ENCODE data around the gene GMPPA. TPM values are rescaled to one million over a fixed set of nuclear protein-coding genes. Genes with fewer than 3 reads are reported as not detected.

GMPPA gene
- polyA plus RNA-seq, 1 donor (not counting 4 experiments of a cell fraction or from before 2014, with no cell fraction given) = 50.6 TPM

- no peak for FAIRE-seq
Observed at GRCh38 chr2:219556413-219556812, 57.7 kb downstream of the GMPPA start.

More at GRCh38 chr2:219556413-219556812, 57.7 kb downstream of the GMPPA start:
- H3K9me3 ChIP-seq (ENCODE audit: control insufficient read depth, low read depth, low read length) = no peaks in the 10 kb centered on the region
- H3K36me3 ChIP-seq (ENCODE audit: control insufficient read depth in 2 of 2, extremely low read depth in 1 of 2, insufficient read depth in 2 of 2, low read length in 2 of 2) = no peaks in the 10 kb centered on the region
- H4K20me1 ChIP-seq (ENCODE audit: control insufficient read depth, extremely low read depth, insufficient read depth, low read length) = no peaks in the 10 kb centered on the region
- TF ChIP-seq, protein P1, sequence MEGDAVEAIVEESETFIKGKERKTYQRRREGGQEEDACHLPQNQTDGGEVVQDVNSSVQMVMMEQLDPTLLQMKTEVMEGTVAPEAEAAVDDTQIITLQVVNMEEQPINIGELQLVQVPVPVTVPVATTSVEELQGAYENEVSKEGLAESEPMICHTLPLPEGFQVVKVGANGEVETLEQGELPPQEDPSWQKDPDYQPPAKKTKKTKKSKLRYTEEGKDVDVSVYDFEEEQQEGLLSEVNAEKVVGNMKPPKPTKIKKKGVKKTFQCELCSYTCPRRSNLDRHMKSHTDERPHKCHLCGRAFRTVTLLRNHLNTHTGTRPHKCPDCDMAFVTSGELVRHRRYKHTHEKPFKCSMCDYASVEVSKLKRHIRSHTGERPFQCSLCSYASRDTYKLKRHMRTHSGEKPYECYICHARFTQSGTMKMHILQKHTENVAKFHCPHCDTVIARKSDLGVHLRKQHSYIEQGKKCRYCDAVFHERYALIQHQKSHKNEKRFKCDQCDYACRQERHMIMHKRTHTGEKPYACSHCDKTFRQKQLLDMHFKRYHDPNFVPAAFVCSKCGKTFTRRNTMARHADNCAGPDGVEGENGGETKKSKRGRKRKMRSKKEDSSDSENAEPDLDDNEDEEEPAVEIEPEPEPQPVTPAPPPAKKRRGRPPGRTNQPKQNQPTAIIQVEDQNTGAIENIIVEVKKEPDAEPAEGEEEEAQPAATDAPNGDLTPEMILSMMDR (optimal IDR thresholded peaks at IDR 0.05 in 1 of 3, IDR thresholded peaks at IDR 0.05 in 1 of 3, conservative IDR thresholded peaks at IDR 0.05 in 1 of 3; ENCODE audit: extremely low read depth in 1 of 3, insufficient read depth in 2 of 3, low read length in 3 of 3) = no peak
- TF ChIP-seq EZH2 (IDR thresholded peaks at IDR 0.05; ENCODE audit: low read length) = no peak
- H3K4me1 ChIP-seq (ENCODE audit: control insufficient read depth, extremely low read depth, insufficient read depth, low read length) = no peaks in the 10 kb centered on the region
- no peaks in the 10 kb centered on the region for H3K79me2 ChIP-seq (ENCODE audit: control insufficient read depth, insufficient read depth, low read length)
- no peak overlapping the region for H3K9ac ChIP-seq (ENCODE audit: control insufficient read depth, extremely low read depth, insufficient read depth, low read length)
- no peak overlapping the region for H3K4me3 ChIP-seq (ENCODE audit: control insufficient read depth in 2 of 3, extremely low read depth in 1 of 3, insufficient read depth in 2 of 3, low read depth in 1 of 3, low read length in 3 of 3)
- H2AFZ ChIP-seq (ENCODE audit: control insufficient read depth, low read length) = no peak overlapping the region
- no peak overlapping the region for H3K4me2 ChIP-seq (ENCODE audit: control insufficient read depth, extremely low read depth, insufficient read depth, low read depth, low read length)
- H3K9me1 ChIP-seq (ENCODE audit: control insufficient read depth, extremely low read depth, insufficient read depth, low read length) = no peaks in the 10 kb centered on the region
- dilution Hi-C loops (cut with MboI; ENCODE audit: extremely low pct_ligation_motif_present, low sequenced_read_pairs) = no loop called here
- H3K27ac ChIP-seq (ENCODE audit: control insufficient read depth, insufficient read depth, low read length) = no peak overlapping the region
- DNase-seq (ENCODE audit: low read depth, low spot score) = no peak
- peaks cover 9% of the 10 kb centered on the region for H3K27me3 ChIP-seq (ENCODE audit: control insufficient read depth, extremely low read depth, insufficient read depth, low read length)

Small RNAs within 50 kb of the gene (small RNA-seq; reads per million reads assigned to genes)
- gene MIR3132 (ENCODE audit: insufficient read length in 3 of 3, low read depth in 3 of 3, low replicate concordance in 1 of 3) = 0 reads per million in 3 experiments

Other genes with a start within 250 kb of the GMPPA start
- gene TUBA4B, start 245.6 kb upstream of the GMPPA start, polyA plus RNA-seq = 0.08 TPM in 1 of 3 replicates, not detected in the others
- gene TUBA4A, start 245.0 kb upstream of the GMPPA start, polyA plus RNA-seq = 524 to 819 TPM (median 569 TPM) in 3 replicates
- gene DNAJB2, start 219.5 kb upstream of the GMPPA start, polyA plus RNA-seq = 35.4 to 75.5 TPM (median 51.7 TPM) in 3 replicates
- gene PTPRN, start 189.5 kb upstream of the GMPPA start, polyA plus RNA-seq = not detected in 3 replicates
- not detected in 3 replicates for gene RESP18, start 166.1 kb upstream of the GMPPA start, polyA plus RNA-seq
- gene DNPEP, start 111.0 kb upstream of the GMPPA start, polyA plus RNA-seq = 34.1 to 61.3 TPM (median 41.6 TPM) in 3 replicates
- gene DES, start 80.5 kb upstream of the GMPPA start, polyA plus RNA-seq = not detected in 3 replicates
- gene SPEG, start 64.0 kb upstream of the GMPPA start, polyA plus RNA-seq = 18.8 to 36.1 TPM (median 19.0 TPM) in 3 replicates
- gene ASIC4, start 15.6 kb downstream of the GMPPA start, polyA plus RNA-seq = not detected in 3 replicates
- 24.4 to 63.7 TPM (median 50.9 TPM) in 3 replicates for gene CHPF, start 44.9 kb downstream of the GMPPA start, polyA plus RNA-seq
- gene TMEM198, start 45.1 kb downstream of the GMPPA start, polyA plus RNA-seq = 0.81 to 1.5 TPM (median 0.82 TPM) in 3 replicates
- 9.3 to 14.8 TPM (median 12.7 TPM) in 3 replicates for gene OBSL1, start 72.6 kb downstream of the GMPPA start, polyA plus RNA-seq
- gene INHA, start 73.4 kb downstream of the GMPPA start, polyA plus RNA-seq = 0.18 to 0.79 TPM (median 0.20 TPM) in 3 replicates
- gene STK11IP, start 99.0 kb downstream of the GMPPA start, polyA plus RNA-seq = 10.0 to 13.5 TPM (median 13.4 TPM) in 3 replicates
- 6.2 to 11.4 TPM (median 9.6 TPM) in 3 replicates for gene SLC4A3, start 128.7 kb downstream of the GMPPA start, polyA plus RNA-seq